GM21576 (cell line): ENCODE data around the gene PDK2.

ENCODE experiments used
- ATAC-seq: cut with Tn5 transposase; IDR thresholded peaks from one replicate; pipeline ENCODE4 v1.9.1; 2021; ENCODE audit warnings: mild to moderate bottlenecking, moderate library complexity; ENCODE audit not compliant: unreplicated experiment

The PDK2 gene

DNA sequence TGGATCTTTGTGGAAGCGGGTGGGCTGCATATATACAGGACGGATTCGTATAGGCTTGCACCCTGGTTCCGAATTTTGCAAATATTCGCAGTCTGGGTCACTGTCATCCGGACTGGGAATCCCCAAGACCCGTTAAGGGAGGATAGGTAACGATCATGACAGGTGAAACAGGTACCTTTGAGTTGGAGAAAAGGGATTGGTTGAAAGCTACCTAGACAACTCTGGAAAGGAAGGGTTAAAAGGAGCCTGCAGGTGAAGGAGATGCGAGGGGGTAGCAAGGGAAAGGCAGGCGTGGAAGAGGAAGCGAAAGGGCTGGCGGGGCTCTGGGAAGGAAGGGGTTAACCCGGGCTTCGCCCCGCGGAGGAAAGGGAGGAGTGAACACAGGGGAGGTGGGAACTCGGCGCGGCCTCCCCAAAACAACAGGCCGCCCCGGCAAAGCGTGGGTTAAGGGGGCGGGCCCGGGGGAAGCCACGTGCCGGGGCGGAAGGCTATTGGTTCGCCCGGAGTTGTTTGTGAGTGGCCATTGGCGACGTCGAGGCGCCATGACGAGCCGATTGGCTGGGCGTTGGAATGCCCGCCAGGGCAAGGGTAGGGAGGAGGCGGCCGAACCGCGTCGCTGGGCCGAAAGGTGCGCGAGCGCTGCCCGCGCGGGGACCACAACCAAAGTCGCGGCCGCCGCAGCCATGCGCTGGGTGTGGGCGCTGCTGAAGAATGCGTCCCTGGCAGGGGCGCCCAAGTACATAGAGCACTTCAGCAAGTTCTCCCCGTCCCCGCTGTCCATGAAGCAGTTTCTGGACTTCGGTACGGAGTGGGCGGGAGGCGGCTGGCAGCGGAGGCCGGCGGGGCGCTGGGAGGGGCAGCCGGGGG lies at the start of gene PDK2:
PDK2 (plus strand) TSS at position 599 of the 867 bp plus-strand sequence; CDS start at position 684, 85 bp downstream.
- peak; percentile 83 for ATAC-seq

DNA sequence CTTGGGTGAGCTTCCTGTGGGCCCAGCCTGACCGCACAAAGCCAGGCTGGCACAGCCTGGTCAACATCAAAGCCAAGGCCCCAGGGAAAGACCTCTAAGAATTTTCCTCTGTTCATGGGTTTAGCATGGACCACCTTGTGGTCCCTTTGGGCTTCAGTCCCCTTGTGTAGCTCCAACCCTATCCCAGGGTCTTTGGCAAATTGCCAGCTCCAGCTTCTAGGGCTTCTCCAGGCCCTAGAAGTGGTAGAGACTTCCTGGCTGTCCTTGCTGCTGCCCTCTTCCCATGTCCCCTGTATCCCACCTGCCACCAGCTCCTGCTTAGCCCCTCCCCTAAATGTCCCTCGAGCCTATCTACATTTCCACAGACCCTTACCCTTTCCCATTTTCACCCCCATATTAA lies 49.0 kb upstream of the PDK2 start:
- ATAC-seq: no peak

DNA sequence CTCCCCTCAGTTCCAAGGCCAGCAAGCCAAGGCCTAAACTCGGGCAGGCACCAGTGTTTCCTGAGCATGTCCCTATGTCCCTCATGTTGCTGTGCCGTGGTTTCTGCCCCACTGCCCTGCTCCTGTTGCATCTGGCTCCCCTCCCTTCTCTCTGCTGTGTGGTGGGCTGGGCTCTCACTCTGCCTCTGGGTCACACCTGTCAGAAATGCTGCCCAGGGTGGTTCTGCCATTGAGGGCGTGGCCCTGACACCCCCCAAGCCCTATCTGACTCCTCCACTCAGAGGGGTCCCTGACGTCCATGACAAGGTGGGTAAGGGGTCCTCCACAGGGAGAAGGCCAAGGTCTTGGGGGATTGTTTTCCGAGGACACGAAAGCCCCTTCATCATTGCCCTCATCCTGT lies 48.5 kb upstream of the PDK2 start:
- no peak for ATAC-seq

DNA sequence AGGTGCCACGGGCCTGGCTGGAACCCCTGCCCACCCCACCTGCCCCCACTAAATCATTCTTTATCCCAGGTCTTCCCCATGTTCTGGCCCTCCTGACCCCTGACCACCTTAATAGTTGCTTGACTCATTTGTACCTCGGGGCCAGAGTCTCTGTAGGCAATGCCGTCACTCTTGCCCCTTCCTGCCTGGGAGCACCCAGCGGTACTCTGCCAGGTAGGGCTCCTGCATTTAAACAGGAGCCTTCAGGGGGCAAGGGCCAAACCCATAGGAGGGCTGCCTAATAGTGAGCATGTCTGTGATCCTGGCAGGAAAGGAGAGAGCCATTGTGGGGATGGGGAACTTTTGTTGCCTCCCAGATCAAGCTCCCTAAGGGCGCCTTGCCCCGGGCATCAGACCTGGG lies 48.1 kb upstream of the PDK2 start:
- ATAC-seq: no peak

DNA sequence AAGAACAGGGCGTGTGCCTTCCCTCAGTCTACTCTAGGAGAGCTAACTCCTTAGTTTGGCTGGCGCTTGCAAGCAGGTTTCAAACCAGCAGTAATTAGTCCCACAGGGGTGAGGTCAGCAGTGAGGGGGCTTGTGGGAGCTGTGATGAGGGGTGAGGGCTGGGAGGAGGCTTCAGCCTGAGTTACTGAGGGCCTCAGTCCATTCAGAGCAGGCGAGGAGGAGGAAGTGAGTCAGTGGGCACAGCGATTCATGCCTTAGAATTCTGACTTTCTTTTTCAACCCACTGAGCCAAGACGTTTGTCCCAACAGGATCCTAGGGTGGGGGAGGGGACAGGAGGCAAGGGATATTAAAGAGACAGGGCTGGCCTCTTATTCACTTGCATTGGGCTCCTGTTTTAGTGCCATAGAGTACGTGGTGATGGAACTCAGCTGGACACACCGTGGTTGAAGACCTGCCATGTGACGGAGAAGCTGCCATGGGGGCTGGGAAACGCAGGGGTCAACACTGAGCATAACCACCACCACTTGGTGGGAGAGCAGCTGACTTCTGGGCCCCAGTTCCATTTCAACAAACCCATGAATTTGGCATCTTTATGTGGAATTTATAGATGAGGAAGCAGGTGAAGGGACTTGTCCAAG lies 47.5 kb upstream of the PDK2 start:
- no peak for ATAC-seq

DNA sequence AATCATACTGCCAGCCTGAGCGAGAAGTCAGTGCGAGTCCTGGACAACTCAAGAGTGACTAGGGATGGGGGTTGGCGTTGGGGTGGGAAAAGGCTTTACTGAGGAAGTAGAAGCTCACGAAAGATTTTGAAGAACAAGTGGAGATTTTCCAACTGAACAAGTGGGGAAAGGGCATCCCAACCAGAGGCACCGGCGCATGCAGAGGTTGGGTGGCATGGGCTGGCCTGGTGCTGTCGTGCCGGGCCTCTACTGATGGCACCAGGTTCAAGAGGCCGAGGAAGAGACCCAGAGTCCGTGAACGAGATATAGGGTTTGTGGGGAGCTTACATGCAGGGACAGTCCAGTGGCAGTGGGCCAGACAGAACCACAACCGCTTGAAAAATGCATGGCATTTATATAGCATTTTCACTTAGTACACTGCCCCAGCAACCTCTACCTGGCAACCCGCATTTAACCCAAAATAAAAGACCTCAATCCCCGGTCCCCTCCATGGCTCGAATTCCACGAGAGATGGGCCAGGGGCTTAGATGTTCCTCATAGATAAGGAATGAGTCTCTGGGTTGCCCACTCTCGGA lies 46.9 kb upstream of the PDK2 start:
- no peak for ATAC-seq

DNA sequence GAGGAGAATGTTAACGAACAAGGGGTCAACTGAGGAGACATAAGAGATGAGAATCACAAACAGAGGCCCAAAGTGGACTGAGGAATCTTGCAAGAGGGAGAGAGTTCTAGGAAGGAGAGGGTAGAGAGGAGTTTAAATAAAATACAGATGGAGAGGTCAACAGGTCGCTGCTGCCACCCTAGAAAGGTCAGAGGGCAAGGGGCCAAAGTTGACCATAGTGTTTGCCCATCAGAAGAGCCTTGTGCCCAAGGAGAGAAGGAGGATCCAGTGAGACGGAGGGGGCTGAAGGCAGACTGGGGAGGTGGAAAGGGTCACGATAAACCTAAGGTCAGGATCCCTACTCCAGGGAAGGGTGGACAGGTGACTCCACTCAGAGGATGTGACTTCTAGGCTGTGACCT lies 46.2 kb upstream of the PDK2 start:
- no peak for ATAC-seq

DNA sequence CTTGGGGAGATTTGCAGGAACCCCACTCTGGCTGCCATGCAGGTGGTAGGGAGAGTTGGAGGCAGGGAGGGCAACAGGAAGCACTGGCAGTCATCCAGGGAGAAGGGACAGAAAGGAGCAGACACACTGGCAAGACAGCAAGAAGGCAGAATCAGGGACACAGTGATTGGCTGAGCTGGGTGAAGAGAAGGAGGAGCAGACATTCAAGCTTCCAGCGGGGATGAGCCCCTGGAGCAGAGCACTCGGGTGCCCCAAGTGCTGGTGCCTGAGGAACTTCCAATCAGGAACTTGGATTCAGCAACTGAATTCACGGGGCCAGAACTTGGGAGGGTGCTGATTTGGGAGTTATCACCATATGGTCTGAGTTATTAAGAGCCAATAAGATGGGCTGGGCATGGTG lies 45.5 kb upstream of the PDK2 start:
- ATAC-seq: no peak

DNA sequence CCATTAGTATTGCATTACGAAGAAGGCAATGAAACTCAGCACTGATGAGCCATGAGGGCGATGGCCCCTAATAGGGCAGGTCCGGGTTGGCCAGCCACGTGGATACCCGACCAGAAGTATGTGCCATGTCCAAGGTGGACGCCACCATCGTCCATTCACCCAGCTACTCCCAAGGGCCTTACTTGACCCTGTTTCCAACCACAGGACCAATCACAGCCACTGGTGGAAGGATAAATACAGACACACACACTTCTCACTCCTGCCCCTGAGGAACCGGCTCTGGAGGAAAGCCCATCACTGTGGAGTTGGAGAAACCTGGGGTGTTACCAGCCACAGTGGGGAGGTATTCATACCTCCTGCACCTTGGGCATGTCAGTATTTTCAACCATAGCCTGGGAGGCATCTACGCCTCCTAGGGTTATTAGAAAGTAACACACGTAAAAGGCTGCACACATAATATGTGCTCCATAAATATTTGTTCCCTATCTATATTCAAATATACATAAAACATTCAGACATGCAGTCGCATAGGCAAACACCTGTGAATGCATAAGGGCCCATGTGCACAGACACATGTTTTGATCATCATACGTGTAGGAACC lies 44.6 kb upstream of the PDK2 start:
- ATAC-seq: no peak

DNA sequence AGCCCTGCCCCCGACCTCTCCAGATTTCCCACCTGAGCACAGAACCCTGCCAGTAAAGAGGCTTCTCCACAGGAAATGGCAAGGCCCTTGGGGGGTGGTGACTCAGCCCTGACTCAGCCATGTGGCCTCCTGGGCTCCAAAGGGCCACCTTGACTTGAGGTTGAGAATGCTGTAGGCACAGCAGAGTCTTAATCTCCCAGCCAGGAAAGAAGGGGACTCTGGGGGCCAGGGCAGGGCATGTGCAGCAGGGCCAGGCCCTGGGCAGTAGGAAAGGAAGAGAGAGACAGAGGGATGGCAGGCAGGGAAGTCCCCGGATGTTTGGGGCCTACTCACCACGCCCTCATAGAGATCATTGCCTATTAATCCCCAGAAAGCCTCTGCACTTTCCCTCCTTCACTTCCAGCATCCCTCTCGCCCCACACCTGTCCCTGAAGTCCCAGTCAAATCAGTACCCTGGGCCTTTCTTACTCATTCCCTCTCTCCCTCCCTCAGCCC lies 44.0 kb upstream of the PDK2 start:
- no peak for ATAC-seq

DNA sequence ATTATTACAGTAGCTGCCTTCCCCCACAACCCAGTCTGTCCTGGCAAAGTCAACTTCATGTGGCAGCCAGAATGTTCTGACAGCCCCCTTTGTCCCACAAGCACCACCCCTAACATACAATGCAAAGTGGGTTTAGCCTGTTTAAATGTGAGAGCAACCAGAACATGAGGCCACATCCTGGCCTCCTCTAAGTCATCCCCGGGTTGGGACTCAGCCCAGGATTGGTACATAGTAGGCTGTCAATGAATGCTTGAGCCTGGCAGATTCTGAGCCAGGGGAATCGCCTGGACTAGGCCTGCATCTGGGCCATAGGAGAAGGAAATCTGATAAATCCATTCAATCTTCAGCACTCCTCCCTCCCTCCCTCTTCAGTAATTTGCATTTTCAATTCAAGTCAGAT lies 43.5 kb upstream of the PDK2 start:
- ATAC-seq: no peak

DNA sequence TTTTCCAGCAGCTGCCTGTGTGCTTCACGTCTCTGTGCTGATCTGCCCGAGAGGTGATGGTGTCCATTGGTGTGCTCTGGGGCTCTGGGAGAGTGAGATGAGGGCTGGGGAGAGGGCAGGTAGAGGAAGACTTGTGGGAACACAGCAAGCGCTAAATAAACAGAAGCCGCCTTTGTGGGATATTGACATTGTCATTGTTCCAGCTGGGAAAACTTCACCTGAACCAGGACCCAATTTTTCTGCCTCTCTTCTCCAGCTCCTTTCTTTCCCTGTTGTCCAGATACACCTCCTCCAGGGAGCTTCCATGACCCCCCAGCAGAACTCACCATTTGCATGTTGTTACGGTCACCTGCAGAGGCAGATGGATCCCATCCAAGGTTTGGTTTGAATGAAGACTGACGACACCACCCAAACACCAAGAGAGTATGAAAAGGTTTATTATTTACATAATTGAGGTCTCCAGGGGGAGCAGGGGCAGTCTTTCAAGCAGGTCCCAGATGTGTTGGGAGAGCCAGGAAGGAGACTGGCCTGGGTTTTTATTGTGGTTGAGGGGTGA lies 42.8 kb upstream of the PDK2 start:
- ATAC-seq: no peak

DNA sequence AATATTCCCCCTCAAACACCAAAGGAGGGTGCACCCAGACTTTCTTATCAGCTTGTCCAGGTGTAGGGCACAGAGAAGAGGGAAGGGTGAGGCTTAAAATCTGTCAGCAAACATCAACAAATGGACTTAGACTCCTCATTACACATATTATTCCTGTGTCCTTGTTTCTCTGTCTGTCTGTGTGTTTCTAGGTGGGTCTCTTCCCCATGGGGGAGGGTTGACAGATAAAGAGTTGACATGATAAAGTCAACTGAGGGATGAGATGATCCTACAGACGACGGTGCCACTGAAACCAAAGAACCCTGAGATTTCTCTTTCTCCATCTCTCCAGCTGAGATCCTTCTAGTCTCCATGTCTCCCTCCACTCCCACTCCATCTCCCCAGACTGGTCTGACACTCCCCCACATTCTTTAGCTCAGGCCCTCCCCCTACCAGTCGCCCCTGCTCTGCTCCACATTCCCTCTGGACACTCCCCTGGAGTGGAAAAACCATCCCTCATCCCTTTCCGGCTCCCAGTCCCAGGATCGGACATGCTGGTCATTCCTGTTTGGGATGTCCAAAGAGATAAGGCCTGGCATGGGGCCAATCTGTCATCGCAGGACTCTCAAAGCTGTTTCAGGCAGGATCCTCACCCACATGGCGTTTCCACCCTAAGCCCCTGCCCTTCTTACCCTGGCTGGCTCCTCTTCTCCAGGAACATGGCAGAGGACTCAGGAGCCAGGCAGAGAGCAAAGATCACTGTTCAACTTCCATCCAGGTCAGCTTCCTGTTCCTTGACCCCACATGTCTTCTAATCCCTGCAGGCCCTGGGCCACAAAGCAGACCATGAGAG lies 42.1 kb upstream of the PDK2 start:
- ATAC-seq: no peak

DNA sequence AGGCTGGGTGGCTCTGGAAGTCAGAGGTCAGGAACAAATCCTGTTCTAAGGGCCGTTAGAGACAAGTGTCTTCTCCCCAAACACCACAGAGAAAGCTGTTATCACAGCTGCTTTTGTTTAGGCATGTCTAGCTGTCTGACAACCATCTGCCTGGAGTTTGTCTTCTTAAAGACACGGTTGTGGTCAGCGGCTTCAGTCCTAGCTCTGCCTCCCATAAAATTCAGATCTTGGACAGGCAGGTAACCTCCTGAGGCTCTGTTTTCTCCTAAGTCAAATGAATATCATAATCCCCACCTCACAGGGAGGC lies 41.5 kb upstream of the PDK2 start:
- ATAC-seq: no peak

DNA sequence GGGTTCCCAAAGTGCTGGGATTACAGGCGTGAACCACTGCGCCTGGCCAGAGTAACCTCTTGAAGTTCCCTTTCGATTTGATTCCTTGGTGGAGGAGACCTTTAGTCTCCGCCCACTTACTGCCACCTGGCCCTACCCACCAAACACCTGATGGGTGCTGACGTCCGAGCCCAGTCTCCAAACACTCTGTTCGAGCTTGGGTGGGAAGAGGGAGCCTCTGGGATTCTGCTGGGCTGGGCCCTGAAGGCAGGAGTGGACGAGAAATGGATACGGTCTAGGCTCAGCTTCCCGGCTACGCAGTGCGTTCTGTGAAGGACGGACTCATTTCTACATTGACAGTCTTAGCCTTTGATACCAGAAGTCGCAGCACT lies 40.1 kb upstream of the PDK2 start:
- no peak for ATAC-seq

DNA sequence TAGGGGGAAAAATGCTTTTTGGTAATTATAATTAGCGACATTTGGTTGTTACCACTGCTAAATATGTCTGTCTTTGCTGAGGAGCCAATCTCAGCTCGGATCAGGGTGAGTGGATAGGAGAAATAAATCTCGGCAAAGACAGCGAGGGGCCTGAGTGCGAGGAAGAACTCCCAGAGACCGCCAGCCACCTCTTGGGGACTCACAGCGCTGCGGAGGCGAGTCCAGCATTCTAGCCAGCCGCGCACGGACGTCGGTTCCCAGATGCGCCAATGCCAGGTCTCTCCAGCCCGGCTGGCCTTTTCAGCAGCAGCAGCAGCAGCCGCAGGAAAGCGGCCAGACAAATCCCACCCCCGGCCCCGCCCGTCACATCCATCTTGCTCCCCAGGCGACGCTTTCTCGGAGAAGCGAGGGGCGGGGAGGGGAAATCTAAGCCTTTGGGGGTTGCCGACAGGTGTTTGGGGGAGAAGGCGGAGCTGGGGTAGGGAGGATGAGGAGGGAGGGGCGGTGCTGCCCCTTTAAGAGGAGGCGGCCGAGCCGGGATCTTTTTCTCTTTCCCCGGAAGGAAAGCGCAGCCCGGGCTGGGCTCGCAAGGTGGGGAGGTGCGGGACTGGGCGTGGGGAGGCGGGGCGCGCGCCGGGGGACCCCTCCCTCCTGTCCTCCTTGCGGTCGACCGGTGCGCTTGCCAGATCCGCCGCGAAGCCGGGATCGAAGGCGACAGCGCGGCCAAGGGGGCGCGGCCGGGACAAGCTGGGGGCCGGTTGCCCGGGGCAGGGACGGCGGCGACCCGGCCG lies 39.5 kb upstream of the PDK2 start, which contains the start of gene ITGA3:
ITGA3 (plus strand) TSS at position 685 of the 791 bp plus-strand sequence. CDS start 330 bp downstream, outside the sequence.
- ATAC-seq: peak; percentile 32

DNA sequence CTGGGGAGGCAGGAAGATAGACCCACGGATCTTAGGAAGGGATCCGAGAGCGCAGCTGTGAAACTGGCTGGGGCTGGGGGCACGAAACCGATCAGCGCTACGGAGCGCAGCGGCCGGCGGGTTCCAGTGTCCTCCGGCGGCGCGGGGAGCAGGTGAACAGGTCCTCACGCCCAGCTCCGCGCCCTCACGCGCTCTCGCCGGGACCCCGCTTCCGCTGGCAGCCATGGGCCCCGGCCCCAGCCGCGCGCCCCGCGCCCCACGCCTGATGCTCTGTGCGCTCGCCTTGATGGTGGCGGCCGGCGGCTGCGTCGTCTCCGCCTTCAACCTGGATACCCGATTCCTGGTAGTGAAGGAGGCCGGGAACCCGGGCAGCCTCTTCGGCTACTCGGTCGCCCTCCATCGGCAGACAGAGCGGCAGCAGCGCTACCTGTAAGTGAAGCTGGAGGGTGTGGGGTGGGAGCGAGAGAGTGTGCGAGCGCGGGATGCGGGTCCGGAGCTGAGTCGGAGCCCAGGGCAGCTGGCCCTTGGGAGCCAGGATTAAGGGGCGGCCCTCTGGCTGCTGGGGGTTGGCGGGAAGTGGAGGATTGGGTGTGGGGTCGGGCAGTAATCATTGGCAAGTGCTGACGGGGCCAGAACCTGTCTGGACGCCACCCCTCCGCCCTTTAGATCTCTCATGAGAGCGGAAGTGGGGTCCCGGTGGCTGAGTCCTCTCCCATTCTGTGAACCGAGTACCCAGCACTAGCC lies 38.8 kb upstream of the PDK2 start:
- peak; percentile 49 for ATAC-seq

DNA sequence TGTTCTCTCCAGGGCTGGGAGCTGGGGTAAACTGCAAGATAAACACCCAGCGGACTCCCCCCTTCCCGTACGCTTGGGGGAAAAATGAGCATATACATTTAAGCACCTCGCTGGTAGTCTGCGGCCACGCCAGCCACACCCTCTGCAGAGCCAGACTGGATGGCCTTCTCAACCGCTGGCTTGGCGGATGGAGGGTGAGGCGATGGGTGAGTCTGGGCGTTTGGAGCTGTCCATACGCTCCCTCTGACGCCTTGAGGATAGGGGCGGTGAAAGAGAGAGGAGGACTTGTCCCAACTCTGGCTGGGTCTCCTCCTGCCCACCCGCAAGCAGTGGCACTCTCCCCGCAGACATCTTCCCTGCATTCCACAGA lies 38.2 kb upstream of the PDK2 start:
- no peak for ATAC-seq

DNA sequence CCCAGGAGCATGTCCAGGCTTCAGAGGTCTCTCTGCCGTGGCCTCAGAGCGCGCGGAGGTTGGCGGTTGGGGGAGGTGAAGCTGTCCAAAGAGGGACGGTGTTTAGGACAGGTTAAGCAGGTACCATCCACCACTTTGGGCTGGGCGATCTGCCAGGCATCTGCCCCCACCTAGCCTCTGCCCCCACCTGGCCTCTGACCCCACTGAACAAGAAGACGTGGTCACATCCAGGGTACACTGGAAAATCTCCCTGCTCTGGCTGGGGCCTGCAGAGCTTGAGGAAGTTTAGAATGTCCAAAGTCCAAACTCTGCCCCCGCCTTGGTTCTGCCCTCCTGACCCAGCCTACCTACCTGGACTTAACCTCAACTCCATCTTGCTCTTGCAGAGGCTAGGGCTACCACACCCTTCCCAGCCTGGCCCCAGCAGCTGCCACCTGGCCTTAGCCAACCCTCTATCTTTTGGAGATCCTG lies 37.6 kb upstream of the PDK2 start:
- no peak for ATAC-seq
